ENCODE measurements around the gene ZBTB43. TPM values are rescaled to one million over a fixed set of nuclear protein-coding genes. Genes with fewer than 3 reads are reported as not detected.
A peak's percentile ranks its signal among the peaks of the same experiment; 100 is the strongest.

ZBTB43 gene
- total and polyA plus RNA-seq, 12 donors: 7.6 to 58.4 (median 43.5) TPM

DNA sequence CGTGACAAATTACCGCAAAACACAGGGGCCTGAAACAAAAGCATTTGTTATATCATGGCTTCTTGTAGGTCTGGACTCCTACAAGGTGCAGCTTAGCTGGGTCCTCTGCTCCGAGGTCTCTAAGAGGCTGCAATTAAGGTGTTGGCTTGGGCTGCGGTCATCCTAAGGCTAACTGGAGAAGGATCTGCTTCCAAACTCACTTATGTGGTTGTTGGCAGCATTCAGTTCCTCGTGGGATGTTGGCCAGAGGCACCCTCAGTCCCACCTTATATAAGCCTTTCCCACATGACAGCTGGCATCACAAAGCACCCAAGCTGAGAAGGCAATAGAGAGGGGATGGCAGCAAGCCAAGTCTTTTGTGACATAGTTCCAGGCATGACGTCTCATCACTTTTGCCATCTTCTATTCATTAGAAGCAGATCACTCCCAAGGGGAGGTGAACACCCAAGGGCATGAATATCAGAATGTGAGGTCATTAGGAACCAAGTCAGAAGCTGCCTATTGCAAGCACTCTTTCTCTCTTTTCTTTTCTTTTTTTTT, 47.9 kb upstream of the ZBTB43 start:
- 62 to 63% methylated on average over 6 of the region's 6 CpGs for WGBS, 2 donors
- TF ChIP-seq CTCF (IDR thresholded peaks at IDR 0.05): no peak
- Histone ChIP-seq H3K4me3 (no peak overlapping the region), H3K27me3 (peaks cover 0 to 30% (median 9%) of the 10 kb centered on the region in 7 donors), H3K4me1 (no peaks in the 10 kb centered on the region), H3K36me3 (no peaks in the 10 kb centered on the region), H3K27ac (no peak overlapping the region), H3K9me3 (no peaks in the 10 kb centered on the region)
- DNase-seq (no peak), ATAC-seq (peak in 1 of 8 donors; percentile 45)
- intact Hi-C loops (cut with DNase I): no loop called here

GRCh38 chr9:126758916-126759585, 45.8 kb upstream of the ZBTB43 start:
- Histone ChIP-seq H3K27me3 (peaks cover 0 to 23% (median 6%) of the 10 kb centered on the region in 7 donors), H3K36me3 (no peaks in the 10 kb centered on the region), H3K4me3 (no peak overlapping the region), H3K4me1 (no peaks in the 10 kb centered on the region), H3K27ac (no peak overlapping the region), H3K9me3 (no peaks in the 10 kb centered on the region)
- ATAC-seq (no peak), DNase-seq (no peak)
- TF ChIP-seq CTCF (IDR thresholded peaks at IDR 0.05): no peak
- 76 to 84% methylated on average over 7 of the region's 7 CpGs for WGBS, 2 donors
- intact Hi-C loops (cut with DNase I): no loop called here

DNA sequence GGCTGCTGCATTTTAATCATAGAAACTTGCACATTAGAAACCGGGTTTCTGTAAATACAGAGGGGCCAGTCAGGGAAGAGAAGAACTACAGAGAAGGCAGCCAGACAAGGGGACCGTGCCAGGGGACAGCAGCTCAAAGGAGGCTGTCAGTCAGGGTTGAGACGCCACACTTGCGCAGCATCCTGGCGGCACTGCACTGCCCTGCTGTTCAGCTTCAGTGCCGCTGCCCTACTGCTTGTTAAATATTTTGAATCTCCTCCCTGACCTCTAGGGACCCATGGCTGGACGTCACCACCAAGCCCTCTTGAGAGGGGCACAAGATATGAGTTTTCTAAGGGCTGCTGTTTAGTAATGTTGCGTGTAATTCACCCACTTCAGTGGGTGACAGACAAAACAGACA, 43.6 kb upstream of the ZBTB43 start:
- peaks cover 0 to 22% (median 0%) of the 10 kb centered on the region in 7 donors for H3K27me3 ChIP-seq
- no peaks in the 10 kb centered on the region for H3K4me1 ChIP-seq
- no peaks in the 10 kb centered on the region for H3K9me3 ChIP-seq
- DNase-seq (no peak), ATAC-seq (no peak)
- H3K4me3 ChIP-seq: no peak overlapping the region
- H3K36me3 ChIP-seq: no peaks in the 10 kb centered on the region
- intact Hi-C loops (cut with DNase I): no loop called here
- no peak overlapping the region for H3K27ac ChIP-seq
- no peak for TF ChIP-seq CTCF (IDR thresholded peaks at IDR 0.05)
- WGBS, 2 donors: 62 to 63% methylated on average over 8 of the region's 8 CpGs

DNA sequence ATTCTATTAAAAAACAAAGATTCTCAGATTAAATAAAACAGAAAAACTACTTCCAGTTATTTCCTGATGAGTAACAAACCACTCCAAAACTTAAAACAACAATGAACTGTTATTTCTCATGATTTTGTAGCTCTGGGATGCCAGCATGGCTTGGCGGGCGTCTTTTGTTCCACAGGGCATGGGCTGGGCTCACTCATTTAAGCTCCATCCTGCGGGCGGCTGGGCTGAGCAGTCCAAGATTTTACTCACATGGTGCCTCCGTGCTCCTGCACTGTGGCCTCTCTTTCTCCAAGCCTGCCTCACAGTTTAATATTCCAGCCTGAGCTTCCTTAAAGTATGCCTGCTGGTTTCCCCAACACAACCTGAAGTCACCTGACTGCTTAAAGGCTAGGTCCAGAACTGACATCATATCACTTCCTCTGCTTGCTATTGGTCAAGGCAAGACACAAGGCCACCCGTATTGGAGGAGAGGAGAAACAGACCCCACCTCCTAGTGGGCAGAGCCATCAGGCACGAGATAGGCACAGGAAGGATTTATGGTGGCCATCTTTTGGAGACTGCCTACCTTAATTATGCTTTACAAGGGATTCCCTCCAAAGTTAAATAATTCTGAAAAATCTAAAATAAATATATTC, 41.6 kb upstream of the ZBTB43 start:
- TF ChIP-seq CTCF (IDR thresholded peaks at IDR 0.05): no peak

More for the DNA sequence above, 41.6 kb upstream of the ZBTB43 start:
- DNase-seq (no peak), ATAC-seq (no peak)
- no peaks in the 10 kb centered on the region for H3K4me1 ChIP-seq
- intact Hi-C loops (cut with DNase I): no loop called here
- H3K4me3 ChIP-seq: no peak overlapping the region
- H3K9me3 ChIP-seq: no peaks in the 10 kb centered on the region
- H3K36me3 ChIP-seq: no peaks in the 10 kb centered on the region
- WGBS, 2 donors: 82 to 86% methylated on average over 7 of the region's 7 CpGs
- H3K27ac ChIP-seq: no peak overlapping the region
- H3K27me3 ChIP-seq: peaks cover 0 to 26% (median 0%) of the 10 kb centered on the region in 7 donors

Measured in heart right ventricle (tissue), 16 donors.